Measurements from ENCODE around the gene GPR146.
"Not testable (repeated sequence)": the region's sequence is repeated elsewhere in the genome, so short reads cannot be mapped to it uniquely, and the experiment has no call there.

GPR146 gene, protein sequence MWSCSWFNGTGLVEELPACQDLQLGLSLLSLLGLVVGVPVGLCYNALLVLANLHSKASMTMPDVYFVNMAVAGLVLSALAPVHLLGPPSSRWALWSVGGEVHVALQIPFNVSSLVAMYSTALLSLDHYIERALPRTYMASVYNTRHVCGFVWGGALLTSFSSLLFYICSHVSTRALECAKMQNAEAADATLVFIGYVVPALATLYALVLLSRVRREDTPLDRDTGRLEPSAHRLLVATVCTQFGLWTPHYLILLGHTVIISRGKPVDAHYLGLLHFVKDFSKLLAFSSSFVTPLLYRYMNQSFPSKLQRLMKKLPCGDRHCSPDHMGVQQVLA

DNA sequence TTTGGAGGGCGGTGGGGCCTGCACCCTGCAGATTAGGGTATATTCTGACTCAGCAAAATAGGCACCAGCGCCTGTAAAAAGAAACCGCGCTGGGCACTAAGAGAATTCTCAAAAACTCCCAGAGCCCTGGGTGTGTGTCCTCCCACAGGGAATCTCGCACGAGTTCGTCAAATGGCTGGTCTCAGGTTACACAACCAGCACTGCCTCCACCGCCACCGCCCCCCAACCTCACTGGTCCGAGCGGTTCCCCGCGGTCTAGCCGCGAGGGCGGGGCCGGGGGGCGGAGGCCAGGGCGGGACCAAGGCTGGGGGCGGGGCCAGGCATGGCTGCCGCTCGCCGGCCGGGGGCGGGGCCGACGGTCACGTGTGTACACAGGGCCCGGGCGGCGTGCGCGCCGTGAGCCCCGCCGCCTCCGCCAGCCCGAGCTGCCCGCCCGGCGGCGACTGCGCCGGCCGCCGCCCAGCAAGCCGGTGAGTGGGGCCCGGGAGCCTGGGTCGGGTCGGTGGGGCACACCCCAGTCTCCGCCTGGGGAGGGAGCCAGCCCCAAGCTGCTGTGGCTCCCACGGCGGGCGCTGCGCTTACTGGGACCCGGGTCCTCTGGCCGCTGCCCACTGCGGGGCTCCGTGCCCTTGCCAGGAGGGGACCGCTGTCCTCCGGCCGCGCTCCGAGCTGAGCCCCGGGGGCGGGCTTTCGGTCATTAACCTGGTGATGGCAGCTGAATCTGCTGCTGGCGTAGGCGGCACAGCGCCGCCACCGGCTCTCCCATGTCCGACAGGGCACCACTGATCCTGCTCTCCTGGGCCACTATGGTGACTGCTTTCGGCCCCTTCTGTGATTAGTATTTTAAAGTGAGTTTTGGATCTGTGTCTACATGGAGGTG, at the start of gene GPR146:
TSS of gene GPR146 (plus strand) at position 358 of the 880 bp plus-strand sequence. CDS start 12,970 bp downstream, outside the sequence.
- peak; percentile 94 for DNase-seq

- DNase-seq, result no peak
Measured at GRCh38 chr7:994592-995308, 49.6 kb upstream of the GPR146 start.

- no peak for DNase-seq
Measured at GRCh38 chr7:995571-995970, 48.8 kb upstream of the GPR146 start.

DNA sequence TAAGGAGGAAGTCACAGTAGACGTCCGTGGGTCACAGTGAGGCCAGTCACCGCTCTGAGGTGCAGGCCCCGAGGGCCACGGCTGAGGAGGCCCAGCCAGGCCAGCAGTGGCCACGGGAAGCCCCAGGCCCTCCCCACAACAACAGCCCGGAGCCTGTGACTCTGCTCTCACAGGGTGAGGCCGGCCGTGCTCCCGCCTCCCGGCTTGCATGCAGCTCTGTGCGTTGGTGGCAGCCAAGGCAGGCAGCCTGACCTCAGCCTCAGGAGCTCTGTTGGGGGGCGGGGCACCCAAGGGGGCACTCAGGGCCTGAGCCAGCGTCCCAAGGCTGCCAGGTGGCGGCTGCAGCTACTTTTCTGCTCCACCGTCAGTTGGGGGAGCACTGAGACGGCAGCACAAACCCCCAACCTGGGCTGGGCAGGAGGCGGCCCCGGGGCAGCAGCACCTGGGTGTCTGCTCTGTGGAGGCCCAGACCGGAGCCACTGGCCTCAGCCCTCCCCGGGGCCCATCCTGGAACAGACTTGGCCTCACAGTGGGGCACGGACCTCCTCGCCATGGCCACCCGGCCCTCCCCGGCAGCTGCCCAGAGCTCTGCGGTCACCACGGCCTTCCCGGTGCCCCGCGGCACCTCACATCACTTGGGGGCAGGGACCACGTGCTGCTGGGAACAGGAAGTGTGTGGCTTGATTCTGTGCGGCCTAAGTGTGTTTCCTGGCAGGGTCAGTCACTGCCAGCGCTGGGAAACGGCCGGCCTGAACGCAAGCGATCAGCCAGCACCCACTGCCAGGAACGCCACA, 48.1 kb upstream of the GPR146 start:
- DNase-seq, result no peak

DNA sequence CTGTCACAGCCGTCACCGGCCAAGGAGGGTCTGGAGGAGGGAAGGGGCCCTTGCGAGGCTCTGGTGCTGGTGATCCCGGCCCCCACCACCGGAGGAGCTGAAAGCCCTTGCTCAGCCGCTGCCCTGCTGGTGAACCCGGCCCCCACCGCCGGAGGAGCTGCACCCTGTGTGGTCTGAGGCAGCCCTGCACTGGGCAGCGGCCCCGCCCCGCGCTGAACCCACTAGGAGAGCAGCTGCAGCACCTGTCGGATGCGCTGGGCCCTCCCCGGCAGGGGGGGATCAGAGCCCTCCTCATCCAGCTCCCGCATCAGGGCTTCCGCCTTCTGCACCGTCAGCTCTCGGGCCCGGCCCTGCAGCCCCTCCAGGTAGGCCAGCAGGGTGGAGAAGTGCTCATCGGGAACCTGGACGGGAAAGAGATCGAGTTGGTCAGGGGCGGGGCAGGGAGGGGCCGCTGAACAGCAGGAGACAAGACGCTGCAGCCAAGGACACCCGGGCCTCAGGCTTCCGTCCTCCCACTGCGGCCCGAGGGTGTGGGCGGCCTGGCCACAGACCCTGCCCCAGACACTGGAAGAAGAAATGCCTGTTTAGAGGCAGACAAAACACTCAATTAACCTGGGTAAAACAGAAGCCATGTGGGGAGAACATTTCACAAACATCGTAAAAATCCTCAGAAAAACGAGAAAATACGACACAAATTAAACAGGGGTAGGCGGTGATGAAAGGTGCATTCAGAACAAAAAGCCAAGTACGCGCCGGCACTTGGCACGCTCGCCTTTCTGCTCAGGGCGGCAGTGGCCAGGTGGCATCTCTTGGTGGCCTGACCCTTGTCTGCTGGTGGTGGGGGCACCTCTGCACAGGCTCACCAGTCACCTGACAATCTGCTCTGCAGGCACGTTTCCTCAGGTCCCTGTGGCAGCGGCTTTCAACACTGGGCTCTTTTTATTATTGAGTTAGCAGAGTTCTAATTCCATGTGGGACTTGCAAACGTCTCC, 46.6 kb upstream of the GPR146 start:
- no peak for DNase-seq

DNA sequence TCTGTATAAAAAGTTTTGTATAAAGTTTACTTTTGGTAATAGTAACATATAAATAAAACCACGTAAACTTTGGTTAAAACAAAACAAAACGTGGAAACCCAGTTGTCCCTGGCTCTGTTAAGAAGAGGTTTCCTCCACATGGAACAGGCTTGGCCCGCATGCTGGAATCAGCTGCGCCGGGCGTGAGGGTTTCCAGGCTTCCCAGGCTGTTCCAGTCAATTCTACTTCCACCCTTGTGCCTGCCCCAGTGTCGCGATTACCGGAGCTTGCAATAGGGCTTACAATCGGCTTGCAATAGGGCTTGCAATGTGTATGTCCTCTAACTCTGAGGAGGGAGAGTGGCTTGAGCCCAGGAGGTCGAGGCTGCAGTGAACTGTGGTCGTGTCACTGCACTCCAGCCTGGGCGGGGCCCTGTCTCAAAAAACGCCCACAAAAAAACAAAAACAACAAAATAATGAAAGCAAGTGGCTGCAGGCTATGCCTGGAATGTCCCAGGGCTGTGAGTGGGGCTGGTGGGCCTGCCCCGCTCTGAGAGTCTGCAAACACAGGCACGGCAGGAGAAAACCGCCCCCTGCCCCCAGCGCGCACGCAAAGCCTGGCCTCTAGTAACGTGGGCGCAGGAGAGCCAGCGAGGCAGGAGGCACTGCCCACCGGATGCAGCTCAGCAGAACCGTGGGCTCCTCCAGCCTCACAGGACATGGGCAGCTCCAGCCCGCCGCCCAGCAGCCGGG, 45.0 kb upstream of the GPR146 start:
- DNase-seq, result no peak

DNA sequence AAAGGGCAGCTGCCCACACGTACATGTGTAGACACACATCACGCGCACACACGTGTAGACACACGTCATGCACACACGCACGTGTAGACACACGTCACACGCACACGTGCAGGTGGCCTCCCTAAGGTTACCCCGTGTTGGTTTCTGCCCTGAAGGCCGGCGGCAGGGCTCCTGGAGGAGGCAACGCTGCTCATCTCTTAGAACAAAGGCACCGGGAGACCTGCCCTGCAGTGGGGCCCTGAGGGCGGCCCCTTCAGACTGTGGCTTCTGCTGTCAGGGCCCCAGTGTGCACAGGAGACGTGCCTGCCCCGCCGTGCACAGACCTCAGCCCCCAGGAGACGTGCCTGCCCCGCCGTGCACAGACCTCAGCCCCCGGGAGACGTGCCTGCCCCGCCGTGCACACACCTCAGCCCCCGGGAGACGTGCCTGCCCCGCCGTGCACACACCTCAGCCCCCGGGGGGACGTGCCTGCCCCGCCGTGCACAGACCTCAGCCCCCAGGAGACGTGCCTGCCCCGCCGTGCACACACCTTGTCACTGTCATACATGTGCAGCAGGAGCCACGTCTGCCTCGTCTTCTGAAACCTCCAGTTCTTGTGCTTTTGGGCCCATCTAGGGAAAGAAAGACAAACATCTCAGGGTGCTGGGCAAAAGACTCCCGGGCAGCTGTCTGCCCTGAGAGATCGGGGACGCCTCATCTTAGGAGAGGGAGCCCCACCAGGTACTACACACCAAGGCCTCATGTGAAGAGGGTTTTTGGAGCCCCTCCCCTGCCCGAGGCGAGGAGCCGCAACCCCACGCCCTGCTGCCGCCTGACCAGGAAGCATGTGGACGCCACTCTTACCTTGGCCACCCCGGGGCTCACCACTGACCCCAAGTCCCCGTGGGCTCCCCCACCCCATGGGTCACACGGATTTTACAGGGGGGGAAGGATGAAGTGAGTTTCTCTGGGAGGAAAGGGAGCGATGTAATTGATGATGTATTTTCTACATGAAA, 44.1 kb upstream of the GPR146 start:
- no peak for DNase-seq

DNA sequence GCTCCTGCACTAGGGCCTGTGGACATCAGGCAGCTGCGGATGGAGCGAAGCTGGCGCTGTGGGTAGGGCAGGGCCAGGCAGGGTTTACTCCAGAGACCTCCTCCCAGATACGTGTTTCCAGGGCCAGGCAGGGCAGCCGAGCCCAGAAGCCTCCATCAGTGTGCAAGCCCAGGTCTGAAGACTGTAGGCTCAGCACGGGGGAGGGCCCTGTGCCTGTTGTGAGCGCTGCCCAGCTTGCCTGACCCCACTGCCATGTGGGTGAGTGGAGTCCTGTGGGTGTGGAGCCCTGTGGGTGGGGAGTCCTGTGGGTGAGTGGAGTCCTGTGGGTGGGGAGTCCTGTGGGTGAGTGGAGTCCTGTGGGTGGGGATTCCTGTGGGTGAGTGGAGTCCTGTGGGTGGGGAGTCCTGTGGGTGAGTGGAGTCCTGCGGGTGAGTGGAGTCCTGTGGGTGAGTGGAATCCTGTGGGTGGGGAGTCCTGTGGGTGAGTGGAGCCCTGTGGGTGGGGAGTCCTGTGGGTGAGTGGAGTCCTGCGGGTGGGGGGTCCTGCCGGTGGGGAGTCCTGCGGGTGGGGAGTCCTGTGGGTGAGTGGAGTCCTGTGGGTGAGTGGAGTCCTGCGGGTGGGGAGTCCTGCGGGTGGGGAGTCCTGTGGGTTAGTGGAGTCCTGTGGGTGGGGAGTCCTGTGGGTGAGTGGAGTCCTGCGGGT, 43.1 kb upstream of the GPR146 start:
- DNase-seq, result not testable (repeated sequence)

DNA sequence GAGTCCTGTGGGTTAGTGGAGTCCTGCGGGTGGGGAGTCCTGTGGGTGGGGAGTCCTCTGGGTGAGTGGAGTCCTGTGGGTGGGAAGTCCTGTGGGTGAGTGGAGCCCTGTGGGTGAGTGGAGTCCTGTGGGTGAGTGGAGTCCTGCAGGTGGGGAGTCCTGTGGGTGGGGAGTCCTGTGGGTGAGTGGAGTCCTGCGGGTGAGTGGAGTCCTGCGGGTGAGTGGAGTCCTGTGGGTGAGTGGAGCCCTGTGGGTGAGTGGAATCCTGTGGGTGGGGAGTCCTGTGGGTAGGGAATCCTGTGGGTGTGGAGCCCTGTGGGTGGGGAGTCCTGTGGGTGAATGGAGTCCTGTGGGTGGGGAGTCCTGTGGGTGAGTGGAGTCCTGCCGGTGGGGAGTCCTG, 42.3 kb upstream of the GPR146 start:
- DNase-seq, result not testable (repeated sequence)

DNA sequence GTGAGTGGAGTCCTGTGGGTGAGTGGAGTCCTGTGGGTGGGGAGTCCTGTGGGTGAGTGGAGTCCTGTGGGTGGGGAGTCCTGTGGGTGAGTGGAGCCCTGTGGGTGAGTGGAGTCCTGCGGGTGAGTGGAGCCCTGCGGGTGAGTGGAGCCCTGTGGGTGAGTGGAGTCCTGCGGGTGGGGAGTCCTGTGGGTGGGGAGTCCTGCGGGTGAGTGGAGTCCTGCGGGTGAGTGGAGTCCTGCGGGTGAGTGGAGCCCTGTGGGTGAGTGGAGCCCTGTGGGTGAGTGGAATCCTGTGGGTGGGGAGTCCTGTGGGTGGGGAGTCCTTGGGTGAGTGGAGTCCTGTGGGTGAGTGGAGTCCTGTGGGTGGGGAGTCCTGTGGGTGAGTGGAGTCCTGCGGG, 41.9 kb upstream of the GPR146 start:
- not testable (repeated sequence) for DNase-seq

- no peak for DNase-seq
Measured at GRCh38 chr7:1004018-1004852, 40.1 kb upstream of the GPR146 start.

DNA sequence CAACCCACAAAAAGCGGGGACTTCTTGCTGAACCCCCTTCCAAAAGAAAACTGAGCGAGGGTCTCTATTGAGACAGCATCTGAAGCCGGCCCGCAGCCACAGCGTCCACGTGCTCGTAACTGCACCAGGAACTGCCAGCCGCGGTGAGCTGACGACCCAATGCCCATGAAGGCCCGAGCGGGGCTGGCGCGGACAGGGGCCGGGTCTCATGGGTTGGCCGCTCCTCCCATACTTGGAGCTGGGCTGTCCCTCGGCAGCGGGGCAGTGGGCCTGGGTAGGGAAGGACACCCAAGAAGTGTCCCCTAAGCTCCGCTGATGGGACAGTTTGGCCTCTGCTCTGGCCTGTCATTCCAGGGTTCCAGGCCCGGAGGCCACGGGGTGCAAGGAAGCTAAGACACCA, 39.0 kb upstream of the GPR146 start:
- DNase-seq, result no peak

- DNase-seq, result no peak
Measured at GRCh38 chr7:1007901-1008300, 36.4 kb upstream of the GPR146 start.

GRCh38 chr7:1008733-1009363, 35.5 kb upstream of the GPR146 start:
- no peak for DNase-seq

GRCh38 chr7:1009747-1010146, 34.6 kb upstream of the GPR146 start:
- no peak for DNase-seq

GRCh38 chr7:1010226-1010625, 34.1 kb upstream of the GPR146 start:
- no peak for DNase-seq

Measured in activated CD4-positive, CD25-positive, alpha-beta regulatory T cell treated with anti-CD3 and anti-CD28 coated beads, Interleukin-2, amount 50 U/mL, for 72 hours (primary cell).